Natural killer cell (primary cell): ENCODE results near the gene RPL22. TPM values are rescaled to one million over a fixed set of nuclear protein-coding genes. Genes with fewer than 3 reads are reported as not detected.

Experiments used
- ATAC-seq, 3 donors: fragments of 150-1000 bp in 2 of 3; fragments of 200-7000 bp in 1 of 3; cut with Tn5 transposase; 1 replicate in 1 of 3; 2 replicates in 2 of 3; pipeline ENCODE4 v1.10.0; 2021; ENCODE audit warnings: mild to moderate bottlenecking in 2 of 3, moderate library complexity in 2 of 3
- DNase-seq, 2 donors: peaks; one replicate each; pipeline versions ENCODE4 v3.0.0 to v3.0.0-alpha.2; 2013 to 2021; ENCODE audit warnings: mixed read lengths in 1 of 2
- H3K27ac ChIP-seq: one replicate; pipeline ENCODE4 v1.5.1; 2013; ENCODE audit warnings: mild to moderate bottlenecking, low read length
- H3K27me3 ChIP-seq: one replicate; pipeline ENCODE4 v1.6.1; 2013; ENCODE audit warnings: low read length; ENCODE audit not compliant: control insufficient read depth, insufficient read depth
- H3K36me3 ChIP-seq: one replicate; pipeline ENCODE4 v1.6.1; 2013; ENCODE audit warnings: low read length; ENCODE audit not compliant: control insufficient read depth, insufficient read depth
- H3K4me1 ChIP-seq: one replicate; pipeline ENCODE4 v1.6.1; 2013; ENCODE audit warnings: low read length; ENCODE audit not compliant: control insufficient read depth, insufficient read depth
- H3K4me3 ChIP-seq: one replicate; pipeline ENCODE4 v1.5.1; 2013; ENCODE audit warnings: low read length
- H3K9me3 ChIP-seq: one replicate; pipeline ENCODE4 v1.6.1; 2013; ENCODE audit warnings: low read length; ENCODE audit not compliant: control insufficient read depth, insufficient read depth
- H3K27ac Mint-ChIP-seq, 2 donors: one replicate each; pipeline ENCODE4 v1.8.0; 2022; ENCODE audit warnings: mild to moderate bottlenecking in 2 of 2, mixed read lengths in 2 of 2, moderate library complexity in 1 of 2
- H3K27me3 Mint-ChIP-seq, 2 donors: one replicate each; pipeline ENCODE4 v1.8.0; 2022; ENCODE audit warnings: low read depth in 2 of 2, mixed read lengths in 2 of 2
- H3K36me3 Mint-ChIP-seq: one replicate; pipeline ENCODE4 v1.8.0; 2022; ENCODE audit warnings: mixed read lengths
- H3K4me1 Mint-ChIP-seq, 2 donors: one replicate each; pipeline ENCODE4 v1.8.0; 2022; ENCODE audit warnings: mixed read lengths in 2 of 2
- H3K4me3 Mint-ChIP-seq: one replicate; pipeline ENCODE4 v1.8.0; 2022; ENCODE audit warnings: mild to moderate bottlenecking, moderate library complexity, mixed read lengths
- H3K9me3 Mint-ChIP-seq, 2 donors: one replicate each; pipeline ENCODE4 v1.8.0; 2022; ENCODE audit warnings: mixed read lengths in 2 of 2
- CTCF ChIP-seq: fragments of 200-600 bp; IDR thresholded peaks from one replicate; pipeline ENCODE4 v1.8.0; 2022; ENCODE audit warnings: antibody characterized with exemption
- WGBS: methylation state at CpG from one replicate; pipeline ENCODE4 v1.1.7; 2013; ENCODE audit warnings: missing lambda C conversion rate; ENCODE audit not compliant: insufficient coverage; 5-methylcytosine and 5-hydroxymethylcytosine counted together
- intact Hi-C: fragments of 100-400 bp; cut with micrococcal nuclease; formaldehyde crosslinking; loops from one replicate; pipeline ENCODE4 v1.14.2; 2022
- total RNA-seq, 4 donors: library from RNA; stranded (reverse); fragments of 120-200 nt in 1 of 4; gene quantifications; one replicate each; pipeline versions ENCODE4 v1.2.3 to v1.2.4, GENCODE V29; 2013 to 2022

The RPL22 gene
- total RNA-seq, 3 donors from 2014 or later (not counting 1 experiment from before 2014, with no cell fraction given) = 210 to 239 (median 228) TPM

GRCh38 chr1:6239213-6239752 lies 39.9 kb upstream of the RPL22 start:
- no peaks in the 10 kb centered on the region for H3K9me3 ChIP-seq
- H3K4me1 ChIP-seq = peaks cover 14% of the 10 kb centered on the region
- H3K9me3 Mint-ChIP-seq = no peaks in the 10 kb centered on the region
- no peak for TF ChIP-seq CTCF
- peaks cover 31% of the 10 kb centered on the region for H3K27me3 ChIP-seq
- H3K36me3 Mint-ChIP-seq = no peaks in the 10 kb centered on the region
- 20% methylated on average over 7 of the region's 7 CpGs for WGBS
- no peak overlapping the region for H3K4me3 Mint-ChIP-seq
- DNase-seq (no peak), ATAC-seq (no peak)
- H3K36me3 ChIP-seq = no peaks in the 10 kb centered on the region
- intact Hi-C loops = no loop called here
- H3K27ac Mint-ChIP-seq = no peak overlapping the region
- peaks cover 17 to 34% of the 10 kb centered on the region in 2 donors for H3K27me3 Mint-ChIP-seq
- peaks cover 16 to 18% of the 10 kb centered on the region in 2 donors for H3K4me1 Mint-ChIP-seq
- H3K27ac ChIP-seq = no peak overlapping the region
- no peak overlapping the region for H3K4me3 ChIP-seq

- Histone ChIP-seq H3K4me3 (no peak overlapping the region), H3K9me3 (no peaks in the 10 kb centered on the region), H3K27ac (no peak overlapping the region), H3K27me3 (peaks cover 16% of the 10 kb centered on the region), H3K36me3 (peaks cover 7% of the 10 kb centered on the region), H3K4me1 (peaks cover 14% of the 10 kb centered on the region)
- H3K27ac Mint-ChIP-seq = no peak overlapping the region
- no peak for TF ChIP-seq CTCF
- 100% methylated on average over 4 of the region's 4 CpGs for WGBS
- H3K9me3 Mint-ChIP-seq = no peaks in the 10 kb centered on the region
- H3K4me3 Mint-ChIP-seq = peak overlapping the region; percentile 45
- DNase-seq (no peak), ATAC-seq (no peak)
- no peaks in the 10 kb centered on the region for H3K36me3 Mint-ChIP-seq
- H3K27me3 Mint-ChIP-seq = peaks cover 17 to 23% of the 10 kb centered on the region in 2 donors
- intact Hi-C loops = no loop called here
- H3K4me1 Mint-ChIP-seq = peaks cover 16 to 23% of the 10 kb centered on the region in 2 donors
Observed at GRCh38 chr1:6237093-6237492, 37.7 kb upstream of the RPL22 start.

GRCh38 chr1:6235296-6235677 lies 35.9 kb upstream of the RPL22 start:
- peaks cover 14% of the 10 kb centered on the region for H3K4me1 ChIP-seq
- H3K27ac ChIP-seq = peak overlapping the region; percentile 33
- H3K9me3 Mint-ChIP-seq = no peaks in the 10 kb centered on the region
- H3K9me3 ChIP-seq = no peaks in the 10 kb centered on the region
- ATAC-seq (peak in 1 of 3 donors; percentile 25), DNase-seq (peak in 1 of 2 donors; percentile 37)
- intact Hi-C loops = no loop called here
- no peaks in the 10 kb centered on the region for H3K36me3 Mint-ChIP-seq
- peak overlapping the region; percentile 64 for H3K4me3 ChIP-seq
- peaks cover 8 to 13% of the 10 kb centered on the region in 2 donors for H3K27me3 Mint-ChIP-seq
- peaks cover 11 to 16% of the 10 kb centered on the region in 2 donors for H3K4me1 Mint-ChIP-seq
- peaks cover 5% of the 10 kb centered on the region for H3K27me3 ChIP-seq
- TF ChIP-seq CTCF = no peak
- WGBS = 0% methylated on average over 30 of the region's 30 CpGs
- peak overlapping the region; percentile 88 for H3K4me3 Mint-ChIP-seq
- H3K27ac Mint-ChIP-seq = peak overlapping the region; percentile 53 to 77
- peaks cover 18% of the 10 kb centered on the region for H3K36me3 ChIP-seq
